ENCODE data around the gene DAAM2.

Gene DAAM2

DNA sequence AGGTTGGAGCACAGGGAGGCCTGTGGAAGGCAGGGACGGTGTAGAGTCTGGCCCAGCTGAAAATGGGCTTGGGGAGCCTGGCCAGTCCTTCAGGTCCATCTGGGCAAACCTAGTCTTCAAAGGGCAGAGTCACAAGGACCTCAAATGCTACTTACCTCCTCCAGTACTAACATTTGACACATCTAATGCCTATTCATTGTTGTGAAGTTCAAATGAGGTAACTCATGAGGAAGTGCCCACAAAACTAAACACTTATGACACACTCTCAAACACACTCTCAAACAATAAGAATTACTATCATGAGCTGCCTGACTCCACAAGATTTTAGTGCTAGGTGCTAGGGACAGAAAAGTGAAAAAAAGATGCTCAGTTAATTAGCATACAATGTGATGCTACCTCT is 27.1 kb downstream of the DAAM2 start:
- no peak for DNase-seq (ENCODE audit: low spot score)

- no peak for DNase-seq (ENCODE audit: low spot score)
Measured at GRCh38 chr6:39819676-39820075, 27.5 kb downstream of the DAAM2 start.

- no peak for DNase-seq (ENCODE audit: low spot score)
Measured at GRCh38 chr6:39820553-39820952, 28.4 kb downstream of the DAAM2 start.

DNA sequence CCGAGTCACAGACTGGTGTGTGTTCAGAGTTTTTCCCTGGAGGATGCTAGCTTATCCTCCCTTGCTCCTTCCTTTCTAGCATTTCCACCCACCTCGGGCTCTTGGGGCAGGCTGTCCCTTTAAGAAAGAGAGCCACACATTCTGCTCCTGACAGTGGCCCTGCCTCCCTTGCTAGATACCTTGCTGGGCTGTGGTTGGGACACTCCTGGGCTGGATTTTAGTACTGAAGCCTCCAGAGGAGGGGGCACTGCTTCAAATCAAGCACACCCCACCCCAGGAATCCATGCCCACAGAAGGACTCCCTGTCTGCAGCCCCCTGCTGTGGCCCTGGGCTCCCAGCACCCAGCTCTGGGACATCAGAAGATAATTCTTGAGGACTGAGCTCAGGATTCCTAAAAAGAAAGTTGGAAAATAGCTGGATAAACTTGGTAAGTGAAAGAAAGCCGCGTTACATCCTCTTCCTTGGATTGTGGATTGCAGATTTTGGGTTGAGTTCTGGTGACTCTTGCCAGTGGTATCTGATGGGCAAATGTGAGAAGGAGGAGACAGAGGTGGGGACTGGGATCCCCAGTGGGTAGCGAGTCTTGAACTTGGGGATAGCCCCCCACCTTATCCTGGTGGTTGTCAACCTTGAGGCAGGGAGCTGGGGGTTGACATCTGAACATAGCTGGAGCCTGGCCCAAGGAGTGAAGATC is 29.0 kb downstream of the DAAM2 start:
- DNase-seq (ENCODE audit: low spot score) = no peak

- no peak for DNase-seq (ENCODE audit: low spot score)
Measured at GRCh38 chr6:39821742-39822532, 29.8 kb downstream of the DAAM2 start.

DNA sequence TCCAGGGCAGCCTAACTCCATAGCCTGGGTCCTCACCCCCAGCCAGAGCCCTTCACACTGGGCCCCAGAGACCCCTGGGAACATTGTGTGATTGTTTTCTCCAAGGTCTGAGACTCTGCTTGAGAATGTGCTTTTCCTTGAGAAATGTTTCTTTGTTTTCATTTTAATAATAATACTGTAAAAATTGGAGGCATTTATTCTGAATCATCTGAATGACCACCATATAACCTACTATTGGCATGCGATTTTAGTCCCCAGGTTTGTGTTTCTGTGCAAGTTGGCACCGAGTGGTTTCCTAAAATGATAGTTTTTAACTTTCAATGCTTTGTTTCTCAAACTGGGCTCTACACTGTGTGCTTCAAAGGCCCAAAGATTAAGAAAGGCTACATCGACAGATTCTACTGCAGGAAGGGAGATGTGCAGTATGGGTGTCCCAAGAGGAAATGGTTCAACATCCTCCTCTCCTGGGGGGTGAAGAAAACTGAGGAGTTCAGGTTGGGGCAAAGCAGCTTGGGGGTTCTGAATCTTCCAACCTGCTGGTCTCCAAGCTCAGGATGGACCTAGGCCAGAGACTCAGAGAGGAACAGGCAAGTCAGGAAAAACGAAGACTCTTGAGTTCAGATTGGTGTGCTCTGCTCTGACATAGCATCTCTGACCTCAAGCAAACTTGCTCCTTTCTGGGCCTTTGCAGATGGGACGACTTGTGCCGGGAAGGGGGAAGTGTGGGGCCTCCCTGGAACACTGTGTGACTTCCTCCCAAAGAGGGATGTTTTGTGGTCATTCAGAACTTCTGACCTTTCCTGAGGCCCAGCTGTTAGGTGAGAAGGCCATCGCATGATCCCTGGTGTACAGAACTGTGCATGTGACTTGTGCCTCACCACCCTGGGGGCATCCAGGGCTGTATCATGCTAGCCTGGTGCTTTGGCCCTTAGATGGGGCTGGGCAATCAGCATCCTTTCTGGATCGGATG is 31.0 kb downstream of the DAAM2 start:
- no peak for DNase-seq (ENCODE audit: low spot score)

DNA sequence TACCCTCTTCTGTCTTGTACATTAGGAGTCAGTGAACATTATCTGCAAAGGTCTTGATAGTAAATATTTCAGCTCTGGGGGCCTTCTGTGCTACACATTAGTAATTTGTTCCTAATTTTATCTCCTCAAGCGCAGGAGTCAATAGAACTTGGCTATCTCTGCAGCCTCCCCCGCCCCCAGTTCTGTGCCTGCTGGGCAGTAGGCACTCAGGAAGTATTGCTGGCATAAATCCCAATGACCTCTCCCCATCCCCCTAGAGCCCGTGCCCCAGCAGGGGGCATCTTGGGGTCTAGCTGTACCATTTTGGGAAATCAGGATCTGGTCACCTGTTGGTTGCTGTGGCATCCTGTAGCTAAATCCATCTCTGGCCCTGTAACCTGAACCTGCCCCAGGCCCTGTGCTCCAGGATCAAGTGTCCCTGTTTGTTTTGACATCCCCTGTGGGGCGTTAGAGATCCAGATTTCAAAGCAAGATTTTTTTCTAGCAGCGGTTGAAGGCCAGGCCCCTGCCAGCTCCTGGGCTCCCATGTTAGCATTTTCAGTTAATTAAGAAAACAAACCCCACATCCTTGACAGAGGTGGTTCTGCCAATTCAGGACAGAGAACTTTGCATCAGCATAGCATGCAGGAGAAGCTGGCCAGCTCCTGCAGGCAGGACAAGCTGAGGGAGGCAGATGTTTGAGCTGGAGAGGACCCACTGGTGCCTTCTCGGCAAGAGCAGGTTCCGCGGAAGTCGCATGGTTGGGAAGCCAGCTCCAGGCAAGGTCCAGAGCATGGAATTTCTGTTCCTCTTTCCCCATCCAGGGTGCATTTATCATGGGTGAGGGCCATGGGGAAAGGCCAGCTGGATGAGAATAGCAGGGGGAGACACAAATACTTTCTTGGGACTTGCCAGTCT is 32.1 kb downstream of the DAAM2 start:
- no peak for DNase-seq (ENCODE audit: low spot score)

DNA sequence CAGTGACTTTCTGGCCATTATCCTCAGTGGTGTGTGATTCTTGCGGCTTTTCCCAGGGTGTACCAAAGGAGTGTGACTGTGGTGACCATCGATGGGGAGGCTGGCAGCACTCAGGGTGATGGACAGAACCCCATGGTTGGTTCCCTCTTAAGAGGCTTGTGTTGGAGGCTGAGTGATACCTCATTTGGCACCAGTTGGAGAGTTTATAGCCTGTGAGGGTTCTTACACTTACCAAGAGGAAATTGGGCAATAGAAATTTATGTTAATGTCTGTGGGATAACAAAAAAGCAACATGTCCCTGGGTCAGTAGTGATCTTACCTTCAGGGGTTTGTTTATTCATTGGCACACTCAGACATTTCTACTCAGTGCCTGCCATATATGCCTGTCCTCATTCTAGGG is 37.2 kb downstream of the DAAM2 start:
- DNase-seq (ENCODE audit: low spot score) = no peak

- DNase-seq (ENCODE audit: low spot score) = no peak
Measured at GRCh38 chr6:39830444-39830843, 38.3 kb downstream of the DAAM2 start.

- no peak for DNase-seq (ENCODE audit: low spot score)
Measured at GRCh38 chr6:39831701-39832100, 39.5 kb downstream of the DAAM2 start.

DNA sequence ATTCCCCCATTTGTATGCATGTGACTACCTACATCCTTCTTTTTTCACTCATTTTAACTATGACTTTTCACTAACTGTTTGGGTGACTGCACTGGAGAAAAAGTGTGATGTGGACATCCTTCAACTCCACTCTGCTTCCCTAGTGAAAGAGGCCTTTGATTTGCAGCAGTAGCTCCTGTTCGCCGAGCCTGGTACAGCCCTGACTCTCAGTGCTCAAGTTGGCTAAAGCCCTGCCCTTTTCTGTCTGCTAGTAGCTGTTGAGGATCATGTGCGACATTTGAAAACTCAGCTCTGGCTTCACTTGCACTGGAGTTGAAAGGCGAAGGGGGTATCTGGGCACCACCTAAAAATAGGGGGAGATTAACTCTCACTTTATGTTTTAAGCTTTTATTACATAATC is 42.1 kb downstream of the DAAM2 start:
- DNase-seq (ENCODE audit: low spot score) = no peak

GRCh38 chr6:39834866-39835265 is 42.7 kb downstream of the DAAM2 start:
- DNase-seq (ENCODE audit: low spot score) = no peak

GRCh38 chr6:39835821-39836295 is 43.7 kb downstream of the DAAM2 start:
- no peak for DNase-seq (ENCODE audit: low spot score)

DNA sequence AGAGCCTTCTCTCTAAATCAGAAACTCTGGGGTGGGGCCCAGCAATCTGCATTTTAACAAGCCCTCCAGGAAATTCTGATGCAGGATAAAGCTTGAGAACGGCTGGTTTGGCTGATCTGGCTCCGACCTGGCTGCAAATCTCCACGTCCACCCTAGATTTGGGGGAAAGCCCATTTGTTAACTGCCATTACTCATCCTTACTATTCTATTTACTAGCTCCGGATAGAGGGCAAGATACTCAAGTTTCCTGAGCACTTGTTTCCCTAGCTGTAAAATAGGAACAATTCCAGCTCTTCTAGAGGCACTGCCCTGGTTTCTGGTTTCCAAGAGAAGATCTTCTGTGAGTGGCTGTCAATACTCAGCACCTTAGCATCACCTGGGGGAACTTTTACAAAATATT is 44.4 kb downstream of the DAAM2 start:
- DNase-seq (ENCODE audit: low spot score) = no peak

- DNase-seq (ENCODE audit: low spot score) = no peak
Measured at GRCh38 chr6:39839445-39839844, 47.3 kb downstream of the DAAM2 start.

- no peak for DNase-seq (ENCODE audit: low spot score)
Measured at GRCh38 chr6:39840781-39841180, 48.6 kb downstream of the DAAM2 start.

DNA sequence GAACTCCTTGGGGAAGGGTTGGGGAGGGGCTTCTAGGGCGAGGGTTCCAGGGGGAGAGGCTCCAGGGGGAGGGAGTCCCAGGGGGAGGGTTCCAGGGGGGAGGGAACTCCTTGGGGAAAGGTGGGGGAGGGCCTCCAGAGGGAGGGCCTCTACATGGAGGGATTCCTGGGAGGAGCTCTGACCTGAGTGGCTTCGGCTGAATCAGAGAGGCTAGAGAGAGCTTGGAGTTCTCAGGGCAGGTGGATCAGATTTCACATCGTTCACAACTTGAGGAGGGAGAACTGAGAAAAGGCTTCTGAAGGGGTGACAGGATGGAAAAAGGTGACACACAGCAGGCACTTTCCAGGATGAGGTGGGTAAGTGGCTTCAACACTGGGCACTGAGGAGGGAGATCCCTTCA is 49.1 kb downstream of the DAAM2 start:
- no peak for DNase-seq (ENCODE audit: low spot score)

GRCh38 chr6:39841923-39842322 is 49.7 kb downstream of the DAAM2 start:
- no peak for DNase-seq (ENCODE audit: low spot score)

DNA sequence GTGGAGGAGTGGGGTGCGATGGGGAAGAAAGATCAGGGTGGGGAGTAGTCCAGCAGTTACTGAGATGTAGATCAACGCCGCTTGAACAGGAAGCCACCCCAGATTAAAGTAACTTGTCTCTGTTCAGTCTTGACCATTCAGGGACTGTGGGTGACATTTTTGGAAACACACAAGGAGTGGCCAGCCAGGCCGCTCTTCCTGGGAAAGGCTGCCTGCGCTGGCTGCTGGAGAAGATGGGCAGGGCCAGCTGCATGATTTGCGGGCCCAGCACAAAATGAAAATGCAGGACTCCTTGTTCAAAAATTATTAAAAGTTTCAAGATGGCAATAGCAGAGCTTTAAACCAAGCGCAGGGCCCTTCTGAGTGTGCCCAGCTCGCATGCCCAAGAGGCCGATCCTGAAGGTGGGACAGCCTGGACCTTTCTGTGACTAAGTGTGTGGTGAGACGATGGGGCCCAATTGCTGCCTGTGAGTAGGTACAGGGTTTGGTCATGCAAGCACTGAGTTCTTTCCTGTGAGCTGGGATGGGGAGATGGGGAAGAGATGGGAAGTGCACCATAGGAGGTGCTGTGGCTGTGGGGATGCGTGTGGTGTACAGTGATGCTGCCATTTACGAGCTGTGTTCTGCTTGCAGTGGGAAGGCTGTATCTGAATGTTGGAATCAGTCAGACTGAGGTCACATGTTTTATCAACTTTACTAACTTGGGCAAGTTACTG is 51.3 kb downstream of the DAAM2 start:
- no peak for DNase-seq (ENCODE audit: low spot score)

DNA sequence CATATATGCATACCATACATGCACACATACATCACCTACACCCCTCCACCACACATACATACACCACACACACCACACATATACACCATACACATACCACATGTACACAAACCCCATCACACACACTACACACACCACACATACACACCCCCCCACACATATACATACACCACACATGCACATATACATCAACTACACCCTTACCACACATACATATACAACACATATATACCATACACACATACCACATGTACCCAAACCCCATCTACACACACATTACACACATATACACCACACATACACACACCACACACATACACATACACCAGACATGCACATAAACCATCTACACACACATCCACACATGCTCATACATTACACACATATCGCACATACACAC is 52.7 kb downstream of the DAAM2 start:
- no peak for DNase-seq (ENCODE audit: low spot score)

DNA sequence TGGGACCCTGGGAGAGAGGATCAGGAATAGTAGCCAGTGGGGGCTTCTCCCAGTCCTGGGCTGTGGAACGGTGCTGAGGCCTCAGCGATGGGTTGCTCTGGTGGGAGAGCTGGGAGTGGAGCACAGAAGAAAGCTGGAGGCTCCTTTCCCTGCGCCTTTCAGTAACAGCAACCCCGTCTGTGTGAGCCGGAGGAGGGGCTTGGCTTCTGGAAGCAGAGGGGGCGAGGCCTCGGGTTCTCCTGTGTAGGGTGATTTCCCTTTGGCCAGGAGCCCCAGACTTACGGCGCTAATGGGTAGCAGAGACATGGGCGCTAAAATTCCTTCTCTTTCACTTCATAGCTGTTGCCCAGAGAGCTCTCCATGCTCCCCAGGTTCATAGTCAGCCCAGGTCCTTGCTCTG is 55.0 kb downstream of the DAAM2 start:
- DNase-seq (ENCODE audit: low spot score) = no peak

Measured in kidney capillary endothelial cell (primary cell).